Esophagus squamous epithelium (tissue), 5 donors: ENCODE data around the gene SLC26A2. TPM values are rescaled to one million over a fixed set of nuclear protein-coding genes. Genes with fewer than 3 reads are reported as not detected.

Experiments used
- DNase-seq: peaks from one replicate; lab custom pipeline; 2025; lab: John Stamatoyannopoulos, UW
- H3K27ac ChIP-seq, 4 donors: fragments of 200-600 bp; sonication (generic); one replicate each; pipeline ENCODE4 v1.5.1; 2016 to 2019; ENCODE audit warnings: mild to moderate bottlenecking in 1 of 4
- H3K27me3 ChIP-seq, 4 donors: fragments of 200-600 bp; sonication (generic); 1 replicate in 3 of 4; 2 replicates in 1 of 4; pipeline versions ENCODE4 v1.5.1 to v1.6.0; 2017 to 2021; ENCODE audit warnings: antibody characterized with exemption in 1 of 4
- H3K36me3 ChIP-seq, 3 donors: fragments of 200-600 bp; sonication (generic); one replicate each; pipeline ENCODE4 v1.5.1; 2016 to 2019
- H3K4me1 ChIP-seq, 3 donors: fragments of 200-600 bp; sonication (generic); one replicate each; pipeline ENCODE4 v1.5.1; 2017 to 2019
- H3K4me3 ChIP-seq, 4 donors: fragments of 200-600 bp; sonication (generic); 1 replicate in 3 of 4; 2 replicates in 1 of 4; pipeline ENCODE4 v1.5.1; 2016 to 2019; ENCODE audit warnings: mild to moderate bottlenecking in 2 of 4, moderate library complexity in 1 of 4
- H3K9me3 ChIP-seq, 3 donors: fragments of 200-600 bp; sonication (generic); one replicate each; pipeline ENCODE4 v1.5.1; 2016 to 2019
- CTCF ChIP-seq, 6 experiments: fragments of 450-650 bp in 4 of 6; fragments of 200-600 bp in 2 of 6; sonication (generic) in 2 of 6; IDR thresholded peaks; one replicate each; pipeline ENCODE4 v1.5.1; 2016 to 2019; ENCODE audit warnings: antibody characterized with exemption in 6 of 6, mild to moderate bottlenecking in 4 of 6, moderate library complexity in 4 of 6
- POLR2A ChIP-seq, 4 donors: fragments of 450-650 bp; IDR thresholded peaks; one replicate each; pipeline ENCODE4 v1.6.1; 2017; ENCODE audit warnings: antibody characterized with exemption in 4 of 4, mild to moderate bottlenecking in 4 of 4, moderate library complexity in 3 of 4
- WGBS, 2 donors: methylation state at CpG; one replicate each; pipeline ENCODE4 v1.1.5; 2018; 5-methylcytosine and 5-hydroxymethylcytosine counted together
- intact Hi-C: fragments of 100-400 bp; cut with DNase I; formaldehyde crosslinking; loops from one replicate; pipeline ENCODE4 v1.15.0; 2022
- total RNA-seq, 4 donors: library from RNA; depleted of rRNA; stranded (reverse); fragments of >200 nt; gene quantifications; one replicate each; pipeline ENCODE4 v1.1.0, GENCODE V29; 2016
- donor health status: DM: yes; HTN: yes; CAD: no.

Gene SLC26A2
- total RNA-seq, 4 donors from 2014 or later: 6.3 to 46.3 (median 29.6) TPM

GRCh38 chr5:150009671-150010387 is 49.3 kb downstream of the SLC26A2 start:
- H3K36me3 ChIP-seq: peaks cover 11 to 100% (median 36%) of the 10 kb centered on the region in 3 donors
- no peak for TF ChIP-seq CTCF (IDR thresholded peaks at IDR 0.05)
- no peak for TF ChIP-seq POLR2A (IDR thresholded peaks at IDR 0.05)
- DNase-seq: no peak
- intact Hi-C loops: no loop called here
- H3K4me1 ChIP-seq: no peaks in the 10 kb centered on the region
- H3K27me3 ChIP-seq: no peaks in the 10 kb centered on the region
- H3K9me3 ChIP-seq: no peaks in the 10 kb centered on the region
- no peak overlapping the region for H3K4me3 ChIP-seq
- WGBS, 2 donors: 78 to 90% methylated on average over 2 to 4 of the region's 6 CpGs
- no peak overlapping the region for H3K27ac ChIP-seq

- no peaks in the 10 kb centered on the region for H3K27me3 ChIP-seq
- H3K4me3 ChIP-seq: no peak overlapping the region
- H3K4me1 ChIP-seq: peaks cover 0 to 15% (median 0%) of the 10 kb centered on the region in 3 donors
- no peak for DNase-seq
- peaks cover 0 to 6% (median 0%) of the 10 kb centered on the region in 3 donors for H3K9me3 ChIP-seq
- peaks cover 12 to 88% (median 30%) of the 10 kb centered on the region in 3 donors for H3K36me3 ChIP-seq
- intact Hi-C loops: no loop called here
- TF ChIP-seq CTCF (IDR thresholded peaks at IDR 0.05) (no peak), POLR2A (IDR thresholded peaks at IDR 0.05) (no peak)
- no peak overlapping the region for H3K27ac ChIP-seq
- WGBS, 2 donors: 95 to 98% methylated on average over 4 of the region's 4 CpGs
These were observed 53.4 kb downstream of the SLC26A2 start for GRCh38 chr5:150013931-150014330.

- Histone ChIP-seq H3K27me3 (no peaks in the 10 kb centered on the region), H3K4me3 (no peak overlapping the region), H3K4me1 (peaks cover 0 to 15% (median 0%) of the 10 kb centered on the region in 3 donors), H3K36me3 (peaks cover 12 to 88% (median 30%) of the 10 kb centered on the region in 3 donors), H3K9me3 (peaks cover 0 to 6% (median 0%) of the 10 kb centered on the region in 3 donors), H3K27ac (no peak overlapping the region)
- TF ChIP-seq POLR2A (IDR thresholded peaks at IDR 0.05) (no peak), CTCF (IDR thresholded peaks at IDR 0.05) (no peak)
- 90 to 93% methylated on average over 3 of the region's 3 CpGs for WGBS, 2 donors
- intact Hi-C loops: no loop called here
- no peak for DNase-seq
These were observed 53.9 kb downstream of the SLC26A2 start for GRCh38 chr5:150014456-150014855.

- peaks cover 0 to 20% (median 0%) of the 10 kb centered on the region in 3 donors for H3K4me1 ChIP-seq
- peaks cover 16 to 88% (median 25%) of the 10 kb centered on the region in 3 donors for H3K36me3 ChIP-seq
- H3K27ac ChIP-seq: no peak overlapping the region
- H3K27me3 ChIP-seq: no peaks in the 10 kb centered on the region
- intact Hi-C loops: no loop called here
- TF ChIP-seq CTCF (IDR thresholded peaks at IDR 0.05): no peak
- TF ChIP-seq POLR2A (IDR thresholded peaks at IDR 0.05): no peak
- H3K9me3 ChIP-seq: peaks cover 0 to 6% (median 0%) of the 10 kb centered on the region in 3 donors
- no peak for DNase-seq
- WGBS, 2 donors: 92 to 97% methylated on average over 3 of the region's 3 CpGs
- H3K4me3 ChIP-seq: no peak overlapping the region
These were observed 54.9 kb downstream of the SLC26A2 start for GRCh38 chr5:150015415-150015814.

GRCh38 chr5:150016537-150016936 is 56.0 kb downstream of the SLC26A2 start:
- H3K27me3 ChIP-seq: no peaks in the 10 kb centered on the region
- H3K36me3 ChIP-seq: peaks cover 16 to 88% (median 20%) of the 10 kb centered on the region in 3 donors
- H3K9me3 ChIP-seq: peaks cover 0 to 6% (median 0%) of the 10 kb centered on the region in 3 donors
- no peak for DNase-seq
- H3K4me1 ChIP-seq: peaks cover 0 to 31% (median 9%) of the 10 kb centered on the region in 3 donors
- TF ChIP-seq CTCF (IDR thresholded peaks at IDR 0.05) (no peak), POLR2A (IDR thresholded peaks at IDR 0.05) (no peak)
- H3K4me3 ChIP-seq: no peak overlapping the region
- intact Hi-C loops: no loop called here
- H3K27ac ChIP-seq: peak overlapping the region in 2 of 4 donors; percentile 36 to 51
